ENCODE data around the gene KRTAP21-2. TPM values are rescaled to one million over a fixed set of nuclear protein-coding genes. Genes with fewer than 3 reads are reported as not detected.

KRTAP21-2 gene
- total RNA-seq, 1 experiment from 2014 or later, result not detected

Other genes with a start within 250 kb of the KRTAP21-2 start
- not detected for gene KRTAP19-5, start 245.1 kb downstream of the KRTAP21-2 start, total RNA-seq (2021; ENCODE audit: unreplicated experiment)
- gene KRTAP19-6, start 205.4 kb downstream of the KRTAP21-2 start, total RNA-seq (2021; ENCODE audit: unreplicated experiment), result not detected
- not detected for gene KRTAP19-7, start 185.9 kb downstream of the KRTAP21-2 start, total RNA-seq (2021; ENCODE audit: unreplicated experiment)
- not detected for gene KRTAP22-2, start 156.9 kb downstream of the KRTAP21-2 start, total RNA-seq (2021; ENCODE audit: unreplicated experiment)
- not detected for gene KRTAP6-3, start 154.8 kb downstream of the KRTAP21-2 start, total RNA-seq (2021; ENCODE audit: unreplicated experiment)
- gene KRTAP6-2, start 148.4 kb downstream of the KRTAP21-2 start, total RNA-seq (2021; ENCODE audit: unreplicated experiment), result not detected
- gene KRTAP22-1, start 146.2 kb downstream of the KRTAP21-2 start, total RNA-seq (2021; ENCODE audit: unreplicated experiment), result not detected
- not detected for gene KRTAP6-1, start 133.3 kb downstream of the KRTAP21-2 start, total RNA-seq (2021; ENCODE audit: unreplicated experiment)
- gene KRTAP20-1, start 130.8 kb downstream of the KRTAP21-2 start, total RNA-seq (2021; ENCODE audit: unreplicated experiment), result not detected
- not detected for gene KRTAP20-4, start 126.6 kb downstream of the KRTAP21-2 start, total RNA-seq (2021; ENCODE audit: unreplicated experiment)
- not detected for gene KRTAP20-2, start 112.1 kb downstream of the KRTAP21-2 start, total RNA-seq (2021; ENCODE audit: unreplicated experiment)
- gene KRTAP20-3, start 104.4 kb downstream of the KRTAP21-2 start, total RNA-seq (2021; ENCODE audit: unreplicated experiment), result not detected
- gene KRTAP21-3, start 28.5 kb downstream of the KRTAP21-2 start, total RNA-seq (2021; ENCODE audit: unreplicated experiment), result not detected
- gene KRTAP21-1, start 8.2 kb upstream of the KRTAP21-2 start, total RNA-seq (2021; ENCODE audit: unreplicated experiment), result not detected
- gene KRTAP8-1, start 66.0 kb upstream of the KRTAP21-2 start, total RNA-seq (2021; ENCODE audit: unreplicated experiment), result not detected
- not detected for gene KRTAP7-1, start 82.5 kb upstream of the KRTAP21-2 start, total RNA-seq (2021; ENCODE audit: unreplicated experiment)
- gene KRTAP11-1, start 134.3 kb upstream of the KRTAP21-2 start, total RNA-seq (2021; ENCODE audit: unreplicated experiment), result not detected